GM21390 (cell line): ENCODE measurements around the gene LCN9.
"Not testable (repeated sequence)": the region's sequence is repeated elsewhere in the genome, so short reads cannot be mapped to it uniquely, and the experiment has no call there.

Experiments
- ATAC-seq: cut with Tn5 transposase; IDR thresholded peaks from one replicate; pipeline ENCODE4 v1.9.1; 2021; ENCODE audit not compliant: unreplicated experiment

Gene LCN9

GRCh38 chr9:135670721-135671590 is 7.8 kb downstream of the LCN9 start:
- no peak for ATAC-seq

GRCh38 chr9:135671591-135672041 is 8.5 kb downstream of the LCN9 start:
- no peak for ATAC-seq

- not testable (repeated sequence) for ATAC-seq
Observed at GRCh38 chr9:135672786-135673185, 9.7 kb downstream of the LCN9 start.

GRCh38 chr9:135673941-135674340 is 10.8 kb downstream of the LCN9 start:
- no peak for ATAC-seq

- no peak for ATAC-seq
Observed at GRCh38 chr9:135674977-135675376, 11.9 kb downstream of the LCN9 start.

GRCh38 chr9:135676891-135677290 is 13.8 kb downstream of the LCN9 start:
- ATAC-seq, result no peak

- ATAC-seq, result no peak
Observed at GRCh38 chr9:135677641-135678168, 14.6 kb downstream of the LCN9 start.

GRCh38 chr9:135678236-135679017 is 15.3 kb downstream of the LCN9 start:
- ATAC-seq, result no peak

- ATAC-seq, result no peak
Observed at GRCh38 chr9:135680056-135680455, 16.9 kb downstream of the LCN9 start.

- no peak for ATAC-seq
Observed at GRCh38 chr9:135681161-135681560, 18.1 kb downstream of the LCN9 start.

- ATAC-seq, result no peak
Observed at GRCh38 chr9:135683401-135684034, 20.4 kb downstream of the LCN9 start.

- no peak for ATAC-seq
Observed at GRCh38 chr9:135684691-135685090, 21.6 kb downstream of the LCN9 start.

GRCh38 chr9:135687216-135687615 is 24.1 kb downstream of the LCN9 start:
- ATAC-seq, result no peak

GRCh38 chr9:135689011-135689410 is 25.9 kb downstream of the LCN9 start:
- no peak for ATAC-seq

- ATAC-seq, result no peak
Observed at GRCh38 chr9:135690836-135691570, 27.9 kb downstream of the LCN9 start.

- no peak for ATAC-seq
Observed at GRCh38 chr9:135692410-135692809, 29.3 kb downstream of the LCN9 start.

- ATAC-seq, result no peak
Observed at GRCh38 chr9:135693265-135693664, 30.2 kb downstream of the LCN9 start.

- ATAC-seq, result no peak
Observed at GRCh38 chr9:135693771-135694170, 30.7 kb downstream of the LCN9 start.

- no peak for ATAC-seq
Observed at GRCh38 chr9:135694414-135694813, 31.3 kb downstream of the LCN9 start.

- no peak for ATAC-seq
Observed at GRCh38 chr9:135695036-135695435, 31.9 kb downstream of the LCN9 start.

- ATAC-seq, result no peak
Observed at GRCh38 chr9:135695642-135696041, 32.5 kb downstream of the LCN9 start.
